ENCODE results near the gene FGFRL1.

FGFRL1 gene

GRCh38 chr4:967113-968104, 44.0 kb upstream of the FGFRL1 start:
- no peaks in the 10 kb centered on the region for H3K36me3 ChIP-seq (ENCODE audit: insufficient read depth)
- no peaks in the 10 kb centered on the region for H3K27me3 ChIP-seq (ENCODE audit: insufficient read depth, low read depth)
- TF ChIP-seq CTCF (conservative IDR thresholded peaks at IDR 0.05; ENCODE audit: low read depth, low read length): no peak
- H3K9ac ChIP-seq: no peak overlapping the region
- H3K27ac ChIP-seq: no peak overlapping the region
- H2AFZ ChIP-seq (ENCODE audit: low read depth): no peak overlapping the region
- H3K4me1 ChIP-seq (ENCODE audit: low read depth, poor library complexity, severe bottlenecking): no peaks in the 10 kb centered on the region
- H3K4me2 ChIP-seq: no peak overlapping the region
- H4K20me1 ChIP-seq (ENCODE audit: insufficient read depth): no peaks in the 10 kb centered on the region
- no peak overlapping the region for H3K4me3 ChIP-seq (IDR thresholded peaks at IDR 0.05; ENCODE audit: insufficient read depth, low read depth, low read length)
- H3K79me2 ChIP-seq (ENCODE audit: insufficient read depth, low read depth): no peaks in the 10 kb centered on the region

GRCh38 chr4:968221-968620, 43.2 kb upstream of the FGFRL1 start:
- Histone ChIP-seq H3K36me3 (ENCODE audit: insufficient read depth) (no peaks in the 10 kb centered on the region), H3K4me3 (IDR thresholded peaks at IDR 0.05; ENCODE audit: insufficient read depth, low read depth, low read length) (no peak overlapping the region), H3K27me3 (ENCODE audit: insufficient read depth, low read depth) (no peaks in the 10 kb centered on the region), H3K4me2 (no peak overlapping the region), H4K20me1 (ENCODE audit: insufficient read depth) (no peaks in the 10 kb centered on the region), H3K27ac (no peak overlapping the region), H3K79me2 (ENCODE audit: insufficient read depth, low read depth) (no peaks in the 10 kb centered on the region), H3K4me1 (ENCODE audit: low read depth, poor library complexity, severe bottlenecking) (no peaks in the 10 kb centered on the region), H2AFZ (ENCODE audit: low read depth) (no peak overlapping the region), H3K9ac (no peak overlapping the region)
- TF ChIP-seq CTCF (conservative IDR thresholded peaks at IDR 0.05; ENCODE audit: low read depth, low read length): no peak

- Histone ChIP-seq H3K79me2 (ENCODE audit: insufficient read depth, low read depth) (no peaks in the 10 kb centered on the region), H4K20me1 (ENCODE audit: insufficient read depth) (no peaks in the 10 kb centered on the region), H3K4me1 (ENCODE audit: low read depth, poor library complexity, severe bottlenecking) (no peaks in the 10 kb centered on the region), H3K4me3 (IDR thresholded peaks at IDR 0.05; ENCODE audit: insufficient read depth, low read depth, low read length) (no peak overlapping the region), H3K27ac (no peak overlapping the region), H3K36me3 (ENCODE audit: insufficient read depth) (no peaks in the 10 kb centered on the region), H3K4me2 (no peak overlapping the region), H2AFZ (ENCODE audit: low read depth) (no peak overlapping the region), H3K9ac (no peak overlapping the region), H3K27me3 (ENCODE audit: insufficient read depth, low read depth) (no peaks in the 10 kb centered on the region)
- TF ChIP-seq CTCF (conservative IDR thresholded peaks at IDR 0.05; ENCODE audit: low read depth, low read length): no peak
These were observed 42.6 kb upstream of the FGFRL1 start for GRCh38 chr4:968621-969394.

GRCh38 chr4:970046-970745, 41.2 kb upstream of the FGFRL1 start:
- Histone ChIP-seq H2AFZ (ENCODE audit: low read depth) (no peak overlapping the region), H3K79me2 (ENCODE audit: insufficient read depth, low read depth) (no peaks in the 10 kb centered on the region), H3K36me3 (ENCODE audit: insufficient read depth) (no peaks in the 10 kb centered on the region), H3K4me3 (IDR thresholded peaks at IDR 0.05; ENCODE audit: insufficient read depth, low read depth, low read length) (no peak overlapping the region), H3K4me2 (no peak overlapping the region), H3K4me1 (ENCODE audit: low read depth, poor library complexity, severe bottlenecking) (no peaks in the 10 kb centered on the region), H3K27me3 (ENCODE audit: insufficient read depth, low read depth) (no peaks in the 10 kb centered on the region), H3K9ac (no peak overlapping the region), H3K27ac (no peak overlapping the region), H4K20me1 (ENCODE audit: insufficient read depth) (no peaks in the 10 kb centered on the region)
- no peak for TF ChIP-seq CTCF (conservative IDR thresholded peaks at IDR 0.05; ENCODE audit: low read depth, low read length)
